PC-9 (cell line): ENCODE results near the gene KRT79. TPM values are rescaled to one million over a fixed set of nuclear protein-coding genes. Genes with fewer than 3 reads are reported as not detected.

ENCODE experiments used
- BruUV-seq: library from RNA; stranded (reverse); fragments of 400-500 nt; replicated peaks from 2 replicates; lab custom pipeline; 2021; lab: Mats Ljungman, UMichigan
- CTCF ChIA-PET: fragments of 300-600 bp; sonication (Branson Sonifier 250); formaldehyde crosslinking; loops from one replicate; lab custom pipeline; 2022; ENCODE audit warnings: antibody characterized with exemption; lab: Charles Lee
- POLR2A ChIA-PET: fragments of 300-600 bp; sonication (Branson Sonifier 250); formaldehyde crosslinking; loops from one replicate; lab custom pipeline; 2022; ENCODE audit warnings: antibody characterized with exemption; ENCODE audit not compliant: unreplicated experiment; lab: Charles Lee
- DNase-seq, 2 experiments: peaks; one replicate each; pipeline versions ENCODE4 v3.0.0 to v3.0.0-alpha.2; 2015 to 2022; ENCODE audit warnings: mixed read lengths in 1 of 2
- H2AFZ ChIP-seq: fragments of 200-600 bp; sonication (generic); 2 replicates; pipeline ENCODE4 v1.8.1; 2017; ENCODE audit warnings: antibody characterized with exemption
- H3F3A ChIP-seq: fragments of 200-600 bp; sonication (generic); 2 replicates; pipeline ENCODE4 v1.8.1; 2017; ENCODE audit warnings: antibody characterized with exemption, mild to moderate bottlenecking, low read depth; ENCODE audit not compliant: insufficient read depth
- H3K27ac ChIP-seq: fragments of 200-600 bp; sonication (generic); 2 replicates; pipeline ENCODE4 v1.6.1; 2016; ENCODE audit warnings: mixed run types
- H3K27me3 ChIP-seq: fragments of 200-600 bp; sonication (generic); 2 replicates; pipeline ENCODE4 v1.6.1; 2016; ENCODE audit warnings: low read depth, mixed run types; ENCODE audit not compliant: insufficient read depth
- H3K36me3 ChIP-seq: fragments of 200-600 bp; sonication (generic); 2 replicates; pipeline ENCODE4 v1.6.1; 2016; ENCODE audit warnings: low read depth, mixed run types
- H3K4me1 ChIP-seq: fragments of 200-600 bp; sonication (generic); replicated peaks from 2 replicates; pipeline ENCODE4 v1.6.1; 2016; ENCODE audit warnings: mixed run types; ENCODE audit not compliant: insufficient read depth
- H3K4me2 ChIP-seq: fragments of 200-600 bp; sonication (generic); 2 replicates; pipeline ENCODE4 v1.6.1; 2017; ENCODE audit warnings: mixed run types
- H3K4me3 ChIP-seq: fragments of 200-600 bp; sonication (generic); 2 replicates; pipeline ENCODE4 v1.6.1; 2016; ENCODE audit warnings: mixed run types
- H3K79me2 ChIP-seq: fragments of 200-600 bp; sonication (generic); 2 replicates; pipeline ENCODE4 v1.6.1; 2017; ENCODE audit warnings: low read depth, mixed run types
- H3K9me2 ChIP-seq: fragments of 200-600 bp; sonication (generic); 2 replicates; pipeline ENCODE4 v1.8.1; 2017; ENCODE audit warnings: mild to moderate bottlenecking; ENCODE audit not compliant: insufficient read depth
- H3K9me3 ChIP-seq: fragments of 200-600 bp; sonication (generic); 2 replicates; pipeline ENCODE4 v1.8.1; 2016; ENCODE audit warnings: low read depth; ENCODE audit not compliant: insufficient read depth
- H4K20me1 ChIP-seq: fragments of 200-600 bp; sonication (generic); 2 replicates; pipeline ENCODE4 v1.8.1; 2017; ENCODE audit not compliant: insufficient read depth
- EZH2 ChIP-seq: fragments of 200-600 bp; sonication (generic); IDR thresholded peaks from 2 replicates; pipeline ENCODE4 v1.8.0; 2017; ENCODE audit warnings: antibody characterized with exemption, low read depth
- intact Hi-C: fragments of 100-400 bp; cut with micrococcal nuclease; formaldehyde crosslinking; loops from one replicate; pipeline ENCODE4 v1.10.0; 2022; ENCODE audit not compliant: unreplicated experiment
- total RNA-seq: library from RNA; stranded (reverse); gene quantifications from 2 replicates; pipeline ENCODE4 v1.2.3, GENCODE V29; 2021
- TF ChIP-seq, protein P1 (sequence below): fragments of 200-600 bp; sonication (generic); conservative IDR thresholded peaks from 2 replicates; pipeline ENCODE4 v1.6.1; 2017; ENCODE audit warnings: mixed run types, antibody characterized with exemption, mild to moderate bottlenecking, moderate library complexity

The KRT79 gene
- total RNA-seq, 1 experiment from 2014 or later: 0.28 TPM

DNA sequence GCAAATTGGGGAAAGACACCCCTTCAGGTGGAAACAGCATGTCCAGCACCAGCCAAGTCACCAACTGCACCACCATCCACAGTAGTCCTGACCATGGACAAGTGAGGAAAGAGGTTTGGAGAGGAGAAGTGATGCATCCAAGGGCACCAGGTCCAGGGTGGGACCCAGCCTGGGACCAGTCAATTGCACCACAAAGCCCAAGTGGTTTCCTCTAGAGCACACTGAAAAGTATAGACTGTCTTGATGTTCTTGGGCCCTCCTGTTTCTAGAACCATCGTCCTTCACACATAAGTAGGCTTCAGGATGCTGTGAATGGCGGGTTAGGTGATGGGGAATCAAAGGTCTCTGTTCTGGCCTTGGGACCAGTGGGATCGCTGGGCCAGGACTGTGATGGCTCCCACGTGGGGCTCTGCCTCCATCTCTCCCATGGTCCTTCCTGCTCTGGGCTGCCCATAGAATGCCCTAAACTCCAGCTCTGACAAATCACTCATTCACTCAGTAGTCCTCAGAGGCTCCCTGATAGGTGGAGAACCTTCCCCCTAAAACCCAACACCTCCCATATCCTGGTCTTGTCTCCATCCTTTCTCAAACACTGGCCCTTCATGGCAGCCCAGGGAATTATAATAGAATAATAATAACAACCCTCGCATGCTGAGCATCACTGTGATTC, 9.2 kb downstream of the KRT79 start:
- peaks cover 10% of the 10 kb centered on the region for H3K4me1 ChIP-seq
- DNase-seq: no peak
- intact Hi-C loops: no loop called here
- no peaks in the 10 kb centered on the region for H3K79me2 ChIP-seq
- H3K4me2 ChIP-seq: no peak overlapping the region
- no TSS peak for BruUV-seq
- H2AFZ ChIP-seq: no peak overlapping the region
- no peaks in the 10 kb centered on the region for H3K9me2 ChIP-seq
- ChIA-PET POLR2A (no interaction called here), CTCF (no interaction called here)
- no peaks in the 10 kb centered on the region for H3K27me3 ChIP-seq
- no peaks in the 10 kb centered on the region for H3K9me3 ChIP-seq
- H3F3A ChIP-seq: peaks cover 4% of the 10 kb centered on the region; the same call in 1 of the 2 replicates
- no peaks in the 10 kb centered on the region for H4K20me1 ChIP-seq
- TF ChIP-seq EZH2: no peak
- TF ChIP-seq, protein P1, sequence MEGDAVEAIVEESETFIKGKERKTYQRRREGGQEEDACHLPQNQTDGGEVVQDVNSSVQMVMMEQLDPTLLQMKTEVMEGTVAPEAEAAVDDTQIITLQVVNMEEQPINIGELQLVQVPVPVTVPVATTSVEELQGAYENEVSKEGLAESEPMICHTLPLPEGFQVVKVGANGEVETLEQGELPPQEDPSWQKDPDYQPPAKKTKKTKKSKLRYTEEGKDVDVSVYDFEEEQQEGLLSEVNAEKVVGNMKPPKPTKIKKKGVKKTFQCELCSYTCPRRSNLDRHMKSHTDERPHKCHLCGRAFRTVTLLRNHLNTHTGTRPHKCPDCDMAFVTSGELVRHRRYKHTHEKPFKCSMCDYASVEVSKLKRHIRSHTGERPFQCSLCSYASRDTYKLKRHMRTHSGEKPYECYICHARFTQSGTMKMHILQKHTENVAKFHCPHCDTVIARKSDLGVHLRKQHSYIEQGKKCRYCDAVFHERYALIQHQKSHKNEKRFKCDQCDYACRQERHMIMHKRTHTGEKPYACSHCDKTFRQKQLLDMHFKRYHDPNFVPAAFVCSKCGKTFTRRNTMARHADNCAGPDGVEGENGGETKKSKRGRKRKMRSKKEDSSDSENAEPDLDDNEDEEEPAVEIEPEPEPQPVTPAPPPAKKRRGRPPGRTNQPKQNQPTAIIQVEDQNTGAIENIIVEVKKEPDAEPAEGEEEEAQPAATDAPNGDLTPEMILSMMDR: no peak
- no peak overlapping the region for H3K4me3 ChIP-seq
- no peak overlapping the region for H3K27ac ChIP-seq
- no peaks in the 10 kb centered on the region for H3K36me3 ChIP-seq

GRCh38 chr12:52823761-52824450, 10.2 kb downstream of the KRT79 start:
- H3K9me2 ChIP-seq: no peaks in the 10 kb centered on the region
- TF ChIP-seq, protein P1: no peak
- TF ChIP-seq EZH2: no peak
- peaks cover 4% of the 10 kb centered on the region; the same call in 1 of the 2 replicates for H3F3A ChIP-seq
- no peaks in the 10 kb centered on the region for H3K27me3 ChIP-seq
- DNase-seq: no peak
- no peaks in the 10 kb centered on the region for H3K9me3 ChIP-seq
- no peak overlapping the region for H3K4me3 ChIP-seq
- H3K27ac ChIP-seq: no peak overlapping the region
- intact Hi-C loops: no loop called here
- H3K36me3 ChIP-seq: no peaks in the 10 kb centered on the region
- BruUV-seq: no TSS peak
- H2AFZ ChIP-seq: no peak overlapping the region
- peaks cover 10% of the 10 kb centered on the region for H3K4me1 ChIP-seq
- H3K79me2 ChIP-seq: no peaks in the 10 kb centered on the region
- no peak overlapping the region for H3K4me2 ChIP-seq
- CTCF ChIA-PET: no interaction called here
- POLR2A ChIA-PET: no interaction called here
- H4K20me1 ChIP-seq: no peaks in the 10 kb centered on the region

GRCh38 chr12:52822771-52823510, 11.2 kb downstream of the KRT79 start:
- DNase-seq: no peak
- H3K9me2 ChIP-seq: no peaks in the 10 kb centered on the region
- no peaks in the 10 kb centered on the region for H3K79me2 ChIP-seq
- no peak overlapping the region for H2AFZ ChIP-seq
- no TSS peak for BruUV-seq
- H3K27ac ChIP-seq: no peak overlapping the region
- H4K20me1 ChIP-seq: no peaks in the 10 kb centered on the region
- ChIA-PET POLR2A (no interaction called here), CTCF (no interaction called here)
- no peak overlapping the region for H3K4me3 ChIP-seq
- 0 out of 2 replicates have a peak overlapping the region, but pooled peaks have one; percentile 0 for H3K4me2 ChIP-seq
- peaks cover 4% of the 10 kb centered on the region; the same call in 1 of the 2 replicates for H3F3A ChIP-seq
- no peaks in the 10 kb centered on the region for H3K36me3 ChIP-seq
- H3K4me1 ChIP-seq: peaks cover 10% of the 10 kb centered on the region
- intact Hi-C loops: no loop called here
- H3K9me3 ChIP-seq: no peaks in the 10 kb centered on the region
- no peaks in the 10 kb centered on the region; the same call in 1 of the 2 replicates for H3K27me3 ChIP-seq
- TF ChIP-seq EZH2: no peak
- TF ChIP-seq, protein P1: no peak
